ENCODE data around the gene BLTP2.
A peak's percentile ranks its signal among the peaks of the same experiment; 100 is the strongest.
"Not testable (repeated sequence)": the region's sequence is repeated elsewhere in the genome, so short reads cannot be mapped to it uniquely, and the experiment has no call there.

Gene BLTP2

GRCh38 chr17:28644787-28645575 is at the start of gene BLTP2:
Gene BLTP2, minus strand, starts transcription at chr17:28645158. Its CDS starts 102 bp downstream, at chr17:28645056.
- peak; percentile 89 for DNase-seq (ENCODE audit: low read depth)

DNA sequence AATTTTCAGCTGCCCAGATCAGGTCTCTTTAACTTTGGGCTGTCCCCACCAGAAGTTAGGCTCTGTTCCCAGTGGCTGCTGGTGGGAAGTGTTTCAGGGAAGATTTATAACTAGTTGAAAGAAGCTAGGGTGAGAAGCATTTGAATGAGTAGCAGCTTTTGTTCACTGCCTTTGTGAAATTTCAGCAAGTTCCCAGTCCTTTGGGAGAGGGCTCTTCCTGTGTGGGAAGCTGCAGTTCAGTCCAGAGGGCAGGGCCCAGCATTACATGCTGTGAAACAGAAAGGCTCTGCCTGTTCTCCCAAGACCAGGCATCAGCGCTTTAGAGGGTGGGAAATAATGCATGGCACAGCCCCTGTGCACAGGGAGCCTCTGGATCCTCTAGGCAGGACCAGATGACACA is 48.9 kb upstream of the BLTP2 start:
- DNase-seq (ENCODE audit: low read depth): no peak

DNA sequence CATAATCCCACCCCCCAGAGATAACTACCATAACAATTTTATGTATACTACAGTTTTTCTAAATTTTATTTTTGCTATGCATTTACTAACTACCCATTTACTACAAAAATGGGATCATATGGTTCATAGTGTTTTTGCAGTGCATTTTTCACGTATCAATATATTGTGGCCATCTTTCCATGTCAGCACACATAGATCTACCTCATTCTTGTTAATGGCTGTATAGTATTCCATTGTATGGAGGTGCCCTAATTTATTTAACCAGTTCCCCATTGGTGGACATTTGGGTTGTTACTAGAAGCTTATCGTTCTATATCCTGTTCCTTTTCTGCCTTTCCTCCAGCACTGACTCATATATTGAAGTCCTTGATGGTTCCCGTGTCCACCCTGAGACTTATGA is 44.1 kb upstream of the BLTP2 start:
- DNase-seq (ENCODE audit: low read depth): no peak

- no peak for DNase-seq (ENCODE audit: low read depth)
Measured at GRCh38 chr17:28688481-28688880, 43.5 kb upstream of the BLTP2 start.

DNA sequence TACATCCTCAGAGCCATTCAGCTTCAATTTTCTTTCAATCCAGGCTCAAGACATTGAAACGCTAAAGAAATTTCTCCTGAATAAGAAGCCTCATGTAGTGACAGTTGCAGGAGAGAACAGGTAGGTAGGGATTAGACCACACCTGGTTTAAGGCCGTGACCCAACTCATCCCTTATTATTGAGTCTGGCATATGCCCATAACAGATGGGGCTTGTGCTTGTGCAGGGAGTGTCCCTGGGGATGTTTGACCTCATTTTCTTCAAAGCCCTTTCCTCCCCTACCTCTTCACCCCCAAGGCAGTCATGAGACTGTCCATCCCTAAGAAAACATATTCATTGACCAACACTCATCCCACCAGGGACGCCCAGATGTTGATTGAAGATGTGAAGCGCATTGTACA is 41.3 kb upstream of the BLTP2 start:
- DNase-seq (ENCODE audit: low read depth): no peak

- no peak for DNase-seq (ENCODE audit: low read depth)
Measured at GRCh38 chr17:28685366-28685765, 40.4 kb upstream of the BLTP2 start.

DNA sequence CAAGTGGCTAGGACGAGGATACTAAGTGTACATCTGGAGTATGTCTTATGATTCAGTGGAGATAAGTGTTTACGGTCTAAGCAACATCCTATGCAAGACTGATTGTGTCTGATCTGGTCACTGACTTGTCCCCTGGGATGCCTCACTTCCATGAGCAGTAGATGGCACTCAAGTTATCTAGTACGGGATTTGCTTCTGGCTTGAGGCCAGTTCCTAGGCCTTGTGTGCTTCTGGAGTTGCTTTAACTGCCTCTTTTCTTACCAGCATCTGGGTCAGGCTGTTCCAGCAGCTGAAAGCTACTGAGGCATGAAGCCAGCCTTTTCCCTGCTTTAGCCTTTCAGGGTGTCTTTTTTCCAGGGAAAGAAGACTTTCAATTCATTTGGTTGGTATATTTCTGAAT is 40.0 kb upstream of the BLTP2 start:
- no peak for DNase-seq (ENCODE audit: low read depth)

DNA sequence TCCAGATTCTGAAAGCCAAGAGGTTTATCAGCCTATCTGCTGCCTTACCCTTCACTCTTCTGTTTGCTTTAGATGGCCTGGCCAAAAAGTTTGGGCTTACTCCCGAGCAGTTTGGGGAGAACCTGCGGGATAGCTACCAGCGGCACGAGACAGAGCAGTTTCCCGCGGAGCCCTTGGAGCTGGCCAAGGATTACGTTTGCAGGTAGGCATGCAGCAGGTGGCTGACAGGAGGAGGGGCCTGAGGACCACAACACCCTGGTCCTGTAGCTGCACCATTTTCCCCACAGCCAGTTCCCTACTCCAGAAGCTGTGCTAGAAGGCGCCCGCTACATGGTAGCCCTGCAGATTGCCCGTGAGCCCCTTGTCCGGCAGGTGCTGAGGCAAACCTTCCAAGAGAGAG is 37.7 kb upstream of the BLTP2 start:
- DNase-seq (ENCODE audit: low read depth): no peak

GRCh38 chr17:28675980-28676379 is 31.0 kb upstream of the BLTP2 start:
- DNase-seq (ENCODE audit: low read depth): no peak

- DNase-seq (ENCODE audit: low read depth): no peak
Measured at GRCh38 chr17:28675490-28675889, 30.5 kb upstream of the BLTP2 start.

DNA sequence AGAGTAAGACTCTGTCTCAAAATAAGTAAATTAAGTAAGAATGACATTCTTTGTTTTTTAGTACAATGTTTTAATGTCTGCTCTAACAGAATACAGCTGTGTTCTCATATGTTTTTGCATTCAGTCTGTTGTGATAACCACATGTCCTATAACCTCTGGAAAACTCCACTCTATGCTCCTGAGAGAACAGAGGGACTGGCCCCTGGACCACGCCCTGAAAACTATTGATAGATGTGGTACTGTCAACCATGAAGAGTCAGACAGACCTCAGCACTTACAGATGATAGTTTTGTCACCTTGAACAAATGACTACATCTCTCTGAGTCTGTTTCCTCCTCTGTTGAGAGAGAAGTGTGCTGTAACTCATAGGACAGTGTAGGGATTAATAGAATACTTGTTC is 25.0 kb upstream of the BLTP2 start:
- no peak for DNase-seq (ENCODE audit: low read depth)

DNA sequence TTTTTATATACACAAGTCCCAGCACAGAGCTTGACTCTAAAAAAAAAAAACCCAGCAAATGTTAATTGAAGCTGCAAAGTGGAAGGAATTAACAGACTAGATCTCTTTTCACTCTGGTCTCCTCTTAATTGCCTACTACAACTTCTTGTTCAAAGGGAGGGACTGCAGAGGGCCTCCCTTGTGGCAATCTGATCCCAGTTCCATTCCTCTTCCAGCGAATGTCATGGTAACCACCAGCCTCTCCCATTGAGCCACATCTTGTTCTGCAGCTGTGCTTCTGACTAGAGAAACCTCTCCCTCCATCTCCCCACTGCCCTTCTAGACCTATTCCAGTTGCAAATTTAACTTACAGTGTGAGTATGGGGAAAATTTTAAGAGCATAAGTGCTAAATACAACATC is 22.9 kb upstream of the BLTP2 start:
- no peak for DNase-seq (ENCODE audit: low read depth)

- no peak for DNase-seq (ENCODE audit: low read depth)
Measured at GRCh38 chr17:28665994-28666393, 21.0 kb upstream of the BLTP2 start.

- no peak for DNase-seq (ENCODE audit: low read depth)
Measured at GRCh38 chr17:28663723-28664122, 18.8 kb upstream of the BLTP2 start.

DNA sequence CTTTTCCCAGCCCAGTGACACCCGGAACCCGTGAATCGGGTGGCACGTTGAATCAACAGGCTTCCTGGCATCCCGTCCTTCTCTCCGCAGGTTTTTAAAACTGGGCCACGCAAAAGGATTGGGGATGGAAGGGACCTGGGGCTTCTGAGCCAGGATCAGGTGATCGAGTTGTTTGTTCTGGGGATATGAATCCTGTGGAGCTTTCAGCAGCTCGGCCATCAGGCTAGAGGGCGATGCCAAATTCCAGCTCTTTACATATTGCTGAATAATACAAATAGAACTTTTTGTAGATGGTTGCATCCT is 17.5 kb upstream of the BLTP2 start:
- no peak for DNase-seq (ENCODE audit: low read depth)

DNA sequence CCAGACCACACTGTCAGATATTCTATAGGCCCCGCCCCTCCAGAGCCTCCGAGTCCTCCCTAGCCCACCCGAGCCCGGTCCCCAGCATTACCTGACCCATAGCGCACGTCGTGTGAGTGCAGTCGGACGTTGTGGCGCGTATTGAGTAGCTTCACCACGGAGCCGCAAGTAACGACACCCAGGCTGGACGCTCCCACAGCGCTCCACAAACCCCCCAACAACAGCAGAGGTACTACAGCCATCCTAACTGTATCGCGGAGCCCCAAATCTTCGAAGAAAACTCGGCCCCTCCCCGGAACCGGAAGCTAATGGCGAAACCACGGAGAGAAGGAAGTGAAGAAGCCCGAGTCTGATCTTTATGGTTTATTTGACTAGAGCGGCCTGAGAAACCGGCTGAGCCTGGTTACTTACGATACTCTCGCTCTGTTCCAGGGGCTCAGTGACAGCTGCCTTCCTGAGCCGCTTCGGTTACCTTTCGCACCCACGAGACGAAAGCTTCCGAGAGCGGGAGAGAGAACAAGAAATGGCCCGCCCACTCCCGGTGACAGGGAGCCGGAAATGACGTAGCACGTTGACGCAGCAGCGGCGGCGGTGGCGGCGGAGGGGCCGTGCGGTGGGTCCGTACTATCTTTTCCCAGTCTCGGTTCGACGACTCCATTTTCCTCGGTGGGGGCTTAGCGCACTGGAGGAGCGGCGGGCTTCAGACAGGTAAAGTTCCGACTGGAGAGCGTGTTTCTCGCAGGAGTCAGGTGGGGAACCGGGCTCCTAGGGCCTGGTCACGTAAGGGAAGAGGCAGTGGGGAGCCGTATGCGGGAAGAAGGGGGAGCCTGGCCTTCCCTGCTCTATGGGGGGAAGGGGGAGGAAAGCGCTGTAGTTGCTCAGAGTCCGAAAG is 16.9 kb upstream of the BLTP2 start, which contains the start of the genes SDF2 and SUPT6H:
SDF2 (minus strand) TSS at position 272 of the 892 bp plus-strand sequence; CDS start at position 242, 30 bp downstream.
SUPT6H (plus strand) TSS at position 571 of the 892 bp plus-strand sequence. CDS start 11,197 bp downstream, outside the sequence.
- peak; percentile 98 for DNase-seq (ENCODE audit: low read depth)

GRCh38 chr17:28659497-28659881 is 14.5 kb upstream of the BLTP2 start:
- not testable (repeated sequence) for DNase-seq (ENCODE audit: low read depth)

DNA sequence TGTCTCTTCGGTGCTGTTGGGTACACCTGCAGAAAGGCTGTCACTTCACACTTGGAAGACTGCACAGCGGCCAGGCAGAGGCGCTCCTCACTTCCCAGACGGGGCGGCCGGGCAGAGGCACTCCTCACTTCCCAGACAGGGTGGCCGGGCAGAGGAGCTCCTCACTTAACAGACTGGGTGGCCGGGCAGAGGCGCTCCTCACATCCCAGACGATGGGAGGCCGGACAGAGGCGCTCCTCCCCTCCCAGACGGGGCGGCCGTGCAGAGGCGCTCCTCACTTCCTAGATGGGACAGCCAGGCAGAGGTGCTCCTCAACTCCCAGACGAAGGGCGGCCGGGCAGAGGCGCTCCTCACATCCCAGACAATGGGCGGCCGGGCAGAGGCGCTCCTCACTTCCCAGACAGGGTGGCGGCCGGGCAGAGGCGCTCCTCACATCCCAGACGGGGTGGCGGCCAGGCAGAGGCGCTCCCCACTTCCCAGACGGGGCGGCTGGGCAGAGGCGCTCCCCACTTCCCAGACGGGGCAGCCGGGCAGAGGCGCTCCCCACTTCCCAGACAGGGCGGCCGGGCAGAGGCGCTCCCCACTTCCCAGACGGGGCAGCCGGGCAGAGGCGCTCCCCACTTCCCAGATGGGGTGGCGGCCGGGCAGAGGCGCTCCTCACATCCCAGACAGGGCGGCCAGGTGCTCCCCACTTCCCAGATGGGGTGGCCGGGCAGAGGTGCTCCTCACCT is 14.0 kb upstream of the BLTP2 start:
- not testable (repeated sequence) for DNase-seq (ENCODE audit: low read depth)

DNA sequence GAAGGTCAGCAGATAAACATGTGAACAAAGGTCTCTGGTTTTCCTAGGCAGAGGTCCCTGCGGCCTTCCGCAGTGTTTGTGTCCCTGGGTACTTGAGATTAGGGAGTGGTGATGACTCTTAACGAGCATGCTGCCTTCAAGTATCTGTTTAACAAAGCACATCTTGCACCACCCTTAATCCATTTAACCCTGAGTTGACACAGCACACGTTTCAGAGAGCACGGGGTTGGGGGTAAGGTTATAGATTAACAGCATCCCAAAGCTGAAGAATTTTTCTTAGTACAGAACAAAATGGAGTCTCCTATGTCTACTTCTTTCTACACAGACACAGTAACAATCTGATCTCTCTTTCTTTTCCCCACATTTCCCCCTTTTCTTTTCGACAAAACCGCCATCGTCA is 13.4 kb upstream of the BLTP2 start:
- DNase-seq (ENCODE audit: low read depth): not testable (repeated sequence)

- no peak for DNase-seq (ENCODE audit: low read depth)
Measured at GRCh38 chr17:28657756-28658155, 12.8 kb upstream of the BLTP2 start.

DNA sequence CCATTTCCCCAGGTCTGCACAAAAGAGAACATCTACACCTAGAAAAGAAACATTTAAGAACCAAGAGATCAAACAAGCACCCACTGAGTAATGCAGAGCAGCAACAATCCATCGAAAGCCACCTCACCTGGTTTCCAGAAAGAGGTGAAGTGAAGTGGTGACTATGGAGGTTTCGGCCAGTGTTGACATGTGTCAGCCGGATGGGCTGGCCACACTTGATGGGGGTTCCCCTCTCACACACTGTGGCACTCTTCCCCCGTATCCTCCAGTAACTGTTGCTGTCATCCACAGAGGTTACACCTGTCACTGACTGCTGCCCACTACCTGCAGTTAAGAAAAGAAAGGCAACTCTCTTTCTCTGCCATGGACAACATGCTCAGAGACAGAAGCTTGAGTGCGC is 10.2 kb upstream of the BLTP2 start:
- DNase-seq (ENCODE audit: low read depth): no peak

DNA sequence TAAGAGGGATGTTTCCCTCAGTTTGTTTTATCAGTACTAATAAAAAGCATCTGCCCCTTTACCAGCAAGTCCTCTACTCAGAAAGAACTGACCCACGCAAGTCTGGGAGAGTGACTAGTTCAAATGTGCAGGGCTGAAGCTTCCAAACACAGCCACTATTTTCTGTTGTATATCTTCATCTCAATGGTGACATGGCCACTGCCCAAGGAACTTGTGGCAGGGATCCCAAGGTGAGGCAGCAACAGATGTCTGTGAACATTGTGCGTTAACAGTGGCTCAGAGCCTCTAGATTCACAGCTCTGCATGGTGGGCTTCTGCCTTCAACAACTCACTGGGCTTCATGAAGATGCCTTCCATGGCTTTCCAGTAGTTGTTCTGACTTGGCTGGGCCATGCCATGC is 3.7 kb upstream of the BLTP2 start:
- no peak for DNase-seq (ENCODE audit: low read depth)
